PC-3 (cell line): ENCODE measurements around the gene ECHDC3. TPM values are rescaled to one million over a fixed set of nuclear protein-coding genes. Genes with fewer than 3 reads are reported as not detected.

Source experiments
- ATAC-seq: fragments of 200-7000 bp; cut with Tn5 transposase; 2 replicates; pipeline ENCODE4 v1.9.1; 2020; ENCODE audit warnings: mild to moderate bottlenecking, moderate library complexity
- BruUV-seq: library from RNA; stranded (reverse); fragments of 400-500 nt; replicated peaks from 2 replicates; lab custom pipeline; 2021; lab: Mats Ljungman, UMichigan
- CTCF ChIA-PET: fragments of 300-600 bp; sonication (Branson Sonifier 250); formaldehyde crosslinking; loops from one replicate; lab custom pipeline; 2022; ENCODE audit warnings: antibody characterized with exemption; lab: Charles Lee
- POLR2A ChIA-PET: fragments of 300-600 bp; sonication (Branson Sonifier 250); formaldehyde crosslinking; loops from one replicate; lab custom pipeline; 2022; ENCODE audit warnings: antibody characterized with exemption; ENCODE audit not compliant: unreplicated experiment; lab: Charles Lee
- DNase-seq: peaks from one replicate; pipeline ENCODE4 v3.0.0-alpha.2; 2015
- H2AFZ ChIP-seq: fragments of 300-600 bp; sonication (generic); 2 replicates; pipeline ENCODE4 v1.6.0; 2016; ENCODE audit warnings: antibody characterized with exemption, low read length
- H3F3A ChIP-seq: fragments of 300-600 bp; sonication (generic); one replicate; pipeline ENCODE4 v1.6.0; 2017; ENCODE audit warnings: antibody characterized with exemption, low read length, control low read depth, mild to moderate bottlenecking; ENCODE audit not compliant: unreplicated experiment
- H3K27ac ChIP-seq: fragments of 300-600 bp; sonication (generic); 2 replicates; pipeline ENCODE4 v1.5.1; 2016; ENCODE audit warnings: mild to moderate bottlenecking, low read length
- H3K27me3 ChIP-seq: fragments of 300-600 bp; sonication (generic); 2 replicates; pipeline ENCODE4 v1.6.1; 2016; ENCODE audit warnings: low read length, mixed read lengths
- H3K36me3 ChIP-seq: fragments of 300-600 bp; sonication (generic); 2 replicates; pipeline ENCODE4 v1.6.1; 2016; ENCODE audit warnings: low read depth, mixed run types, low read length, mixed read lengths
- H3K4me1 ChIP-seq: fragments of 300-600 bp; sonication (generic); 2 replicates; pipeline ENCODE4 v1.5.1; 2016; ENCODE audit warnings: low read length; ENCODE audit not compliant: insufficient read depth
- H3K4me2 ChIP-seq: fragments of 300-600 bp; sonication (generic); 2 replicates; pipeline ENCODE4 v1.6.0; 2016; ENCODE audit warnings: low read length
- H3K4me3 ChIP-seq: fragments of 300-600 bp; sonication (generic); 2 replicates; pipeline ENCODE4 v1.5.1; 2016; ENCODE audit warnings: mild to moderate bottlenecking, low read length, mixed read lengths
- H3K79me2 ChIP-seq: fragments of 300-600 bp; sonication (generic); 2 replicates; pipeline ENCODE4 v1.6.1; 2017; ENCODE audit warnings: low read length, mixed read lengths
- H3K9ac ChIP-seq: fragments of 300-600 bp; sonication (generic); 2 replicates; pipeline ENCODE4 v1.6.0; 2016; ENCODE audit warnings: mild to moderate bottlenecking, low read length
- H3K9me2 ChIP-seq: fragments of 300-600 bp; sonication (generic); replicated peaks from 2 replicates; pipeline ENCODE4 v1.6.1; 2016; ENCODE audit warnings: mixed run types, low read length, mixed read lengths
- H3K9me3 ChIP-seq: fragments of 300-600 bp; sonication (generic); 2 replicates; pipeline ENCODE4 v1.6.1; 2016; ENCODE audit warnings: low read length, mixed read lengths
- H4K20me1 ChIP-seq: fragments of 300-600 bp; sonication (generic); 2 replicates; pipeline ENCODE4 v1.6.1; 2016; ENCODE audit warnings: low read length, mixed read lengths
- EZH2 ChIP-seq: fragments of 300-600 bp; sonication (generic); IDR thresholded peaks from one replicate; pipeline ENCODE4 v1.6.1; 2017; ENCODE audit warnings: antibody characterized with exemption, mild to moderate bottlenecking, low read length; ENCODE audit not compliant: unreplicated experiment
- EZH2phosphoT487 ChIP-seq: fragments of 300-600 bp; sonication (generic); IDR thresholded peaks from 2 replicates; pipeline ENCODE4 v1.6.1; 2018; ENCODE audit warnings: mild to moderate bottlenecking, antibody characterized with exemption, low read length, borderline replicate concordance
- intact Hi-C: fragments of 100-400 bp; cut with micrococcal nuclease; formaldehyde crosslinking; loops from 2 replicates; pipeline ENCODE4 v1.9.0; 2023
- total RNA-seq: library from RNA; depleted of rRNA; stranded (reverse); fragments of >200 nt; gene quantifications from 2 replicates; pipeline ENCODE4 v1.2.3, GENCODE V29; 2014
- TF ChIP-seq, protein P1 (sequence below): fragments of 300-600 bp; sonication (generic); conservative IDR thresholded peaks from 2 replicates; pipeline ENCODE4 v1.5.1; 2017; ENCODE audit warnings: antibody characterized with exemption, low read depth, mild to moderate bottlenecking, low read length

The ECHDC3 gene
- total RNA-seq, 1 experiment from 2014 or later: not detected

GRCh38 chr10:11697718-11698527 is 44.3 kb upstream of the ECHDC3 start:
- H3K9me3 ChIP-seq: no peaks in the 10 kb centered on the region
- intact Hi-C loops: no loop called here

DNA sequence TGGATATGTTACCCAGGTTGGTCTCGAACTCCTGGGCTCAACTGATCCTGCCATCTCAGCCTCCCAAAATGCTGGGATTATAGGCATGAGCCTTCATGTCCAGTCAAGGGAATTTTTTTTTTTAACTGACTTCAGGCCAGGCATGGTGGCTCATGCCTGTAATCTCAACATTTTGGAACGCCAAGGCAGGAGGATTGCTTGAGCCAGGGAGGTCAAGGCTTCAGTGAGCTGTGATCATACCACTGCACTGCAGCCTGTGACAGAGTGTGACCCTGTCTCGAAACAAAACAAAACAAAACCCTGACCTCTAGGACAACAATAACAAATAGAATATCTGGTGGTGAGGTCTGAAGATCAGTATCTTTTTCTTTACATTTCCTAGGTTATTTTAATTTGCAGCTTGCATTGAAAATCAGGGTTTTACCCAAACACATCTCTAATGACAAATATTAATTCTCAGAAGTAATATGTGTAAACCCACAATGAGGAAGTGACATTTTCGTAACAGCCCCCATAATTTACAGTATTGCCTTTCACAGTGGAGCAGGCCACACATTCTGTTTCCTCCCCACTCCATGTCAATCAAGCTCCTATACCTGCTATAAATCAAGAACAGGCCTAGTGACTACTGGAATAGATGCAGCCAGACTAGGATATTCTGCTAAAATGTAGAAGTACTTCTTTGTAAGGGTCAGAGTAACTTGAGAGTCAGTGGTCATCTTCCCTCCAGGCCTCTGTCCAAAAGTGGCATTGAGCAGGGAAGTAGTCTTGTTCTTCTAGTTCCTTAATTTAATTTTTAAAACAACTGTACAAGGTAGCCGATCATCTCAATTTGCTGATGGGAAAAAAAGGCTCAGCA is 43.3 kb upstream of the ECHDC3 start:
- TF ChIP-seq EZH2 (no peak), EZH2phosphoT487 (no peak)
- TF ChIP-seq, protein P1, sequence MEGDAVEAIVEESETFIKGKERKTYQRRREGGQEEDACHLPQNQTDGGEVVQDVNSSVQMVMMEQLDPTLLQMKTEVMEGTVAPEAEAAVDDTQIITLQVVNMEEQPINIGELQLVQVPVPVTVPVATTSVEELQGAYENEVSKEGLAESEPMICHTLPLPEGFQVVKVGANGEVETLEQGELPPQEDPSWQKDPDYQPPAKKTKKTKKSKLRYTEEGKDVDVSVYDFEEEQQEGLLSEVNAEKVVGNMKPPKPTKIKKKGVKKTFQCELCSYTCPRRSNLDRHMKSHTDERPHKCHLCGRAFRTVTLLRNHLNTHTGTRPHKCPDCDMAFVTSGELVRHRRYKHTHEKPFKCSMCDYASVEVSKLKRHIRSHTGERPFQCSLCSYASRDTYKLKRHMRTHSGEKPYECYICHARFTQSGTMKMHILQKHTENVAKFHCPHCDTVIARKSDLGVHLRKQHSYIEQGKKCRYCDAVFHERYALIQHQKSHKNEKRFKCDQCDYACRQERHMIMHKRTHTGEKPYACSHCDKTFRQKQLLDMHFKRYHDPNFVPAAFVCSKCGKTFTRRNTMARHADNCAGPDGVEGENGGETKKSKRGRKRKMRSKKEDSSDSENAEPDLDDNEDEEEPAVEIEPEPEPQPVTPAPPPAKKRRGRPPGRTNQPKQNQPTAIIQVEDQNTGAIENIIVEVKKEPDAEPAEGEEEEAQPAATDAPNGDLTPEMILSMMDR: no peak
- no peak overlapping the region for H3K9ac ChIP-seq
- H3K36me3 ChIP-seq: no peaks in the 10 kb centered on the region
- ChIA-PET CTCF (interaction anchor here (0.7 kb wide), 1 partner anchor 230 kb away, joined by 3 read pairs; no protein-coding TSS in a partner anchor), POLR2A (no interaction called here)
- H3K9me2 ChIP-seq: no peaks in the 10 kb centered on the region
- H2AFZ ChIP-seq: no peak overlapping the region
- no peaks in the 10 kb centered on the region for H4K20me1 ChIP-seq
- BruUV-seq: no TSS peak
- H3K4me2 ChIP-seq: no peak overlapping the region
- ATAC-seq (no peak), DNase-seq (no peak)
- intact Hi-C loops: no loop called here
- no peaks in the 10 kb centered on the region for H3K9me3 ChIP-seq
- no peaks in the 10 kb centered on the region for H3K4me1 ChIP-seq
- no peaks in the 10 kb centered on the region for H3F3A ChIP-seq
- H3K27ac ChIP-seq: no peak overlapping the region
- no peaks in the 10 kb centered on the region for H3K27me3 ChIP-seq
- no peak overlapping the region for H3K4me3 ChIP-seq
- H3K79me2 ChIP-seq: no peaks in the 10 kb centered on the region

More at GRCh38 chr10:11697718-11698527, 44.3 kb upstream of the ECHDC3 start:
- Histone ChIP-seq H2AFZ (no peak overlapping the region), H3K27me3 (no peaks in the 10 kb centered on the region), H3K4me2 (no peak overlapping the region), H3K36me3 (no peaks in the 10 kb centered on the region), H4K20me1 (no peaks in the 10 kb centered on the region), H3K4me1 (no peaks in the 10 kb centered on the region), H3K9ac (no peak overlapping the region), H3K4me3 (no peak overlapping the region), H3K79me2 (no peaks in the 10 kb centered on the region), H3K27ac (no peak overlapping the region), H3K9me2 (no peaks in the 10 kb centered on the region), H3F3A (no peaks in the 10 kb centered on the region)
- POLR2A ChIA-PET: no interaction called here
- ATAC-seq (no peak; the same call in 1 of the 2 replicates), DNase-seq (peak; percentile 5)
- no peak for TF ChIP-seq EZH2
- TF ChIP-seq, protein P1: peak; percentile 40
- TF ChIP-seq EZH2phosphoT487: no peak
- BruUV-seq: no TSS peak
- CTCF ChIA-PET: interaction anchor here (0.7 kb wide), 1 partner anchor 229 kb away, joined by 3 read pairs; no protein-coding TSS in a partner anchor
